ENCODE data around the gene BNIP2. TPM values are rescaled to one million over a fixed set of nuclear protein-coding genes. Genes with fewer than 3 reads are reported as not detected.
"Not testable (repeated sequence)": the region's sequence is repeated elsewhere in the genome, so short reads cannot be mapped to it uniquely, and the experiment has no call there.

BNIP2 gene, protein sequence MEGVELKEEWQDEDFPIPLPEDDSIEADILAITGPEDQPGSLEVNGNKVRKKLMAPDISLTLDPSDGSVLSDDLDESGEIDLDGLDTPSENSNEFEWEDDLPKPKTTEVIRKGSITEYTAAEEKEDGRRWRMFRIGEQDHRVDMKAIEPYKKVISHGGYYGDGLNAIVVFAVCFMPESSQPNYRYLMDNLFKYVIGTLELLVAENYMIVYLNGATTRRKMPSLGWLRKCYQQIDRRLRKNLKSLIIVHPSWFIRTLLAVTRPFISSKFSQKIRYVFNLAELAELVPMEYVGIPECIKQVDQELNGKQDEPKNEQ
- 100 to 1,000 TPM in 1 of 2 donors, 10 to 100 TPM in 1; 81.6 to 110 TPM for total RNA-seq
- long read RNA-seq, donor 1, full-length matches to known transcripts, result 19 of 32 reads
- long read RNA-seq, donor 1, partial matches to known transcripts, result 4 of 32 reads
- long read RNA-seq, donor 1, other reads (novel, unspliced or antisense), result 9 of 32 reads
- long read RNA-seq, donor 2, full-length matches to known transcripts, result 37 of 79 reads
- long read RNA-seq, donor 2, partial matches to known transcripts, result 21 of 79 reads
- long read RNA-seq, donor 2, other reads (novel, unspliced or antisense), result 21 of 79 reads

DNA sequence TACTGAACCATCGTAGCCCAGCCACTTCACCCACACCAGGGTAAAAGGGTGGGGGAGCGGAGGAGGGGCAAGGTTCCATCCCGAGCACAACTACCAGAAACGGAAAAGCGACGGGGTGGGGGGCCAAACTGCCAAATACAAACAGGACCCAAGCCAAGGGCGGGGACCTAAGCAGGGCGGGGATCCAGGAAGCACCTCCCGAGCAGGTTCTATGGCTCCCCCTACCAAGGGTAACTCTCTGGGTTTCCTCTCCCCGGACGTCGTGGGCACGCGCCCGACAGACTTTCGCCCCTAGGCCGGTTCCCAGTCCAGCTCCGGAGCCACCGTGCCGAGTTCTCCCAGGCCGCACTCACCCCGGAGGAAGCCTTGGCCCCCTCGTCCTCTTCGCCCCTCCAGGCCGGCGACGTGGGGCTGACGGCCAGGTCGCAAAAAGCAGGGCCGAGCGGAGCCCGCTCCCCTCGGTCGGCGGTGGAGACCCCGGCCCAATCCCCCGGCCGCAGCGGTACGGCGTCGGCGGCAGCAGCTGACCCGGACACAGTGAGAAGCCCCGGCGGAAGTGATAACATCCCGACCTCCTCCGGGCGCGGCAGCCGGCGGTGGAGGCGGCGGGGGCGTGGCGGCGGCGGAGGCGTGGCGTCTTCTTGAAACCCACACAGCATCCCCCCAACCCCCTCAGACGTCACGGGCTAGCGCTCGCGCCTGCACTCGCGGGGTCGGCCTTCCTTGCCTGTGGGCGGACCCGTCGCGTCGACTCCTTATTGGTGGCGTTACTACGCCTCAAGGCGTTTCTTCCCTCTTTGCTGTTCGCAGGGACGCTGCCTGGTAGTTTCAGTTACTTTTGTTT lies at the start of gene BNIP2:
BNIP2 (minus strand) TSS at position 539 of the 844 bp plus-strand sequence. CDS start 6,863 bp downstream, outside the sequence.
- intact Hi-C loops (cut with DNase I), result no loop called here
- DNase-seq (ENCODE audit: low spot score), result peak; percentile 100

DNA sequence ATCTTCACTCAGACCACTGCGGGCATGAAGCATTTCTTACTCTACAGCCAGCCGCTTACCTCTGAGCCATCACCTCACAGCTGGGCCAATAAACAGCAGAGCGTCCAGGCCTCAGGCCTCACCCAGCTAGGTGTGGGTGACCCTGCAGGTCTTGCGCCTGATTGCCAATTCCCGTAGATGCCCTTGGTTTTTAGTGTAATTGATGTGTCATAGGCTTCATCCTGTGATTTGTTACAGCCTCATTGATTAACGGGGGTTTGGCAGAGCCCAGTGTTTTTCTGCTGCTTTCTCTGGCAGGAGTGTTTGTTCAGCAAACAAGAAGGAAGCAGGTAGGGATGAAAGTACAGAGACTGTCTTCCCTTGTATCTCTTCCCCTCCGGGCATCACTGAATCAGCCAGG lies 49.6 kb upstream of the BNIP2 start:
- intact Hi-C loops (cut with DNase I), result no loop called here
- DNase-seq (ENCODE audit: low spot score), result no peak

DNA sequence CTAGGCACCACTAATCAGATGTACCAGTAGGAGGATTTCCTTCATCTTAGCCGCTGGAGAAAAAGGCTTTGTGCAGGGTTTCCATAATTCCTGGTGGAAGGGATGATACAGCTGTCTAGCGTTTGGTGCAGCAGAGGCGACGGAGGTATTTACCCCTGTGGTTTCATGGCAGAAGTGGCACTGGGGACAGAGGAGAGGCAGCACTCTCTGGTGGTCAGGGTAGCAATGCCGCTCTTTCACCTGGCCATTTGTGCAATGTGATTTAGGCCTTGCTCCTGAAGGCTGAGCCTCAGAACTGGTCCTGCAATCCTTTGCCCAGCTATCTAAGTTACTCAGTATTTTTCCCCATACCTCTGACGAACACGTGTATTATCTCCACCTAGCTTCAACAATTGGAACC lies 47.1 kb upstream of the BNIP2 start:
- no peak for DNase-seq (ENCODE audit: low spot score)

DNA sequence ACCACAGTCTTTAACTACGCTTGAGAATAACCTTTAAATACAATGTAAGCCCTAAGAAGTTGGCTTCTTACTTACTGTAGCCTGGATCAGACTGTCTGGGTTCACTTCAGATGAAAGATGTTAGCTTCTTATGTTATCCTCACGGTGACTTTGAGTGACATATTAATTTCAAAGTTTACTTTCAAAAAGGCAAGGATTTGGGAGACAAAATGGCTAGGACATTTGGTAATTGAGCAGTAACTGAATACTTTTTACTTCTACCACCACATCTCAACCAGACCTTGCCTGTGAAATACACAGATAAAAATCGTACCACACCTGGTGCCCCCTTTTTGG lies 36.0 kb upstream of the BNIP2 start:
- DNase-seq (ENCODE audit: low spot score), result no peak
- intact Hi-C loops (cut with DNase I), result no loop called here

More for the DNA sequence above, 47.1 kb upstream of the BNIP2 start:
- intact Hi-C loops (cut with DNase I), result no loop called here

DNA sequence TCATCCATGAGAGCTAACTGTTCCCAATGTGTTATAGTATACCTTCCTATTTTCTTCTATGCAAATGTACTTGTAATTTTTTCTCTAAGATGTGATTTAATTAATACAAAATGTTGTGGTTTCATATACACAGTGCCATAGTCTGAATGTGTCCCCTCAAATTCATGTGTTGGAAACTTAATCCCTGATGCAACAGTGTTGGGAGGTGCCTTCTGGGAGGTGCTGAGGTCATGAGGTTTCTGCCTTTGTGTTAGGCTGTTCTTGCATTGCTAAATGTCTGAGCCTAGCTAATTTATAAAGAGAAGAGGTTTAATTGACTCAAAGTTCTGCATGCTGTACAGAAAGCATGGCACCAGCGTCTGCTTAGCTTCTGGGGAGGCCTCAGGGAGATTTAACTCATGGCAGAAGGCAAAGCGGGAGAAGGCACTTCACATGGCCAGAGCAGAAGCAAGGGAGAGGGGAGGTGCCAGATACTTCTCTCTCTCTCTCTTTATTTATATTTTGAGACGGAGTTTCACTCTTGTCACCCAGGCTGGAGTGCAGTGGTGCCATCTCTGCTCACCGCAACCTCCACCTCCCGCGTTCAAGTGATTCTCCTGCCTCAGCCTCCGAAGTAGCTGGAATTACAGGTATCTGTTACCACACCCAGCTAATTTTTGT lies 34.7 kb upstream of the BNIP2 start:
- intact Hi-C loops (cut with DNase I), result no loop called here
- no peak for DNase-seq (ENCODE audit: low spot score)

DNA sequence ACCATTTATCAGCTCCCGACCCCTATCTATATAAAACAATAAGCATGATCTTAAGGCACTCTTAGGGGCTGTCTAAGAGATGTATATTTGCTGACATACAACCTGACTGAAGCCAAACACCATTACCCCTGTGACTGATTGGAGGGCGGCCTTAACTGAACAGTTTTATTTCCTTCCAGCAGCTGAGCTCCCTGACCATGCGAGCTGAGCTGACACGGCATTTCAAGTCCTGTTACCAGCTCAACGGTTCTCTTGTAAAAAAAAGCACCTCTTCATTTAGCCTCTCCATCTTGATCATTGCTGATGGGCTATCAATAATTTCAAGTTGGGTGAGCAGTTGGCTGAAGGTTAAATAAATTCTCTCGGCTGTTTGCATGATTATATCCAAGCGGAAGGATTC lies 33.4 kb upstream of the BNIP2 start:
- intact Hi-C loops (cut with DNase I), result no loop called here
- no peak for DNase-seq (ENCODE audit: low spot score)

DNA sequence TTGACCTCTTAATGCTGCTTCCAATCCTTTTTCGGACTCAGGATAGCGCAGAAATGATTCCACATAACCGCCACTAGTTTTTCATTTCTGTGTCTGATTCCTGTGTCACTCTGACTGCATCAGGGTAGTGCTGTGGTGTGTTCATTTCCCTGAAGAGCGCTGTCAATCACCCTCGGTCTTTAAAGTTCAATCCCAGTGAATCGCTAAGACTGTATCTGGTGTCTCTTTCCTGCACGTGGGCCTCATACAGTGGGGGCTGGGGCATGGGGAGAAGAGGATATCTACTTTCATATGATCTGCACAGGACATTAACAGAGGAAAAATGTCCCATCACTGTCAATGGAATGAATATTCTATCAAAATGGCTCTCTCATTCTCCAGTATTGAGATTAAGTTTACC lies 32.9 kb upstream of the BNIP2 start:
- no peak for DNase-seq (ENCODE audit: low spot score)
- intact Hi-C loops (cut with DNase I), result no loop called here

DNA sequence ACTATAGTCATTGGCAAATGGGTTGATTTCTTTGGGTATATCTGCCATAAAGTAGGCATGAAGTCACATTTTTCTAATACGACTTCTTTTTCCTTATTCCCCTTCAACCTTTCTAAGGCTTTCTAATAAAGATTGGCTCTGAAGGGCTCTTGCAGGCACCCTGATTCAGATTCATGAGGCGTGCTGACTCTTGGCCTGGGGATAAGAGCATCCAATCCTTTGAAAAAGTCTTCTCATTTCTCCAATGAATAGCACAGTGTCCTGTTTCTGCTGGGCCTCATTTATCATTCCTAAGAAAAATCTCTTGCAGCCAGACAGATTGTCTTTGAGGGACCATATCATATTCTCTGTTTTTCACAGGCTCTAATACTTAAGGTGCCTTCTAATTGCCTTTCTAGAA lies 32.3 kb upstream of the BNIP2 start:
- intact Hi-C loops (cut with DNase I), result no loop called here
- DNase-seq (ENCODE audit: low spot score), result no peak

DNA sequence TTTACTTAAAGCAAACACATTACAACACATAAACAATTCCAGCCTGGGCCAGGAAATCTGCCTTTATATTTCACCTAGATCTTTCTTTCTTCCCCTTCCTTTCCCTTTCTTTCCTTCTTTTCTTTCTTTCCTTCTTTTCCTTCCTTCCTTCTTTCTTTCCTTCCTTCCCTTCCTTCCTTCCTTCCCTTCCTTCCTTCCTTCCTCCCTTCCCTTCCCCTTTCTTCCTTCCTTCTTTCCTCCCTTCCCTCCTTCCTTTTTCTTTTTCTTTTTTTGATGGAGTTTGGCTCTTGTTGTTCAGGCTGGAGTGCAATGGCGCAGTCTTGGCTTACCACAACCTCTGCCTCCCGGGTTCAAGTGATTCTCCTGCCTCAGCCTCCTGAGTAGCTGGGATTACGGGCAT lies 24.1 kb upstream of the BNIP2 start:
- intact Hi-C loops (cut with DNase I), result loop anchor here in 1 of 2 donors (5.0 kb wide), 1 partner anchor 144 kb away; no protein-coding TSS in a partner anchor
- DNase-seq (ENCODE audit: low spot score), result no peak

DNA sequence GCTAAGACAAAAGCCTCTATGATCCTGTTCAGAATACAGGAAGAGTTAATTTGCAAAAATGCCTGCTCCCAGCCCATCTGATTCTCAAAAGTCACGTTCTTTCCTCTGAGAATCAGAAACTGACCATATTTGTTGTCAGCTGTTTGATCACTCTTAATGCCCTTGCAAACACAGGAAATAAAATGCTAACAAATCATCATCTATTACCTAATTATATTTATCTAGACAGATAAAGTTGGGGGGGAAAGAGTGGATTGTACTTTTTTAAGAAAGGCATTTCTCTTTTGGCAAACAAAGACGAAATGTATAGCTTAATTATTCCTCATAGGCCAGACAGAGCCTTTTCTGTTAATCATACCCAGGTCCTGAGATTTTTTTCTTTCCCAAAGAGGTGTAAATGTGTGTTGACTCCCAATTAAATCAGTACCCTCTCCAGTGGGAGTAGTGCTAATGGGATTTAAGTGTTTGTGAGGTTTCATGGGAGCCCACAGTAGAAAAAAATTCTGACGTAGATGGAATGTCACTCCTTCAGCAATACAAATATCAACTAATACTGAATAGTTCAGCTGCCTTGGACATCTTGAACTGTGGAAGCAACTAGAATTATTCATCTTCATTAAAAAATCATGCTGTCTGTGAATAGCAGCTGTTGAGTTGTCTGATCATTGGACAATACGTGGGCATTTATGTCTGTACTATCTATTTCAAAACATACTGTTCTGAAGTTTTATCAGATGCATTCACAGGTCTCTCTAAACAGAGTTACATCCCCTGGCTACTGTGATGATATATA lies 22.5 kb upstream of the BNIP2 start:
- no peak for DNase-seq (ENCODE audit: low spot score)
- intact Hi-C loops (cut with DNase I), result loop anchor here in 1 of 2 donors (5.0 kb wide), 1 partner anchor 146 kb away; no protein-coding TSS in a partner anchor

DNA sequence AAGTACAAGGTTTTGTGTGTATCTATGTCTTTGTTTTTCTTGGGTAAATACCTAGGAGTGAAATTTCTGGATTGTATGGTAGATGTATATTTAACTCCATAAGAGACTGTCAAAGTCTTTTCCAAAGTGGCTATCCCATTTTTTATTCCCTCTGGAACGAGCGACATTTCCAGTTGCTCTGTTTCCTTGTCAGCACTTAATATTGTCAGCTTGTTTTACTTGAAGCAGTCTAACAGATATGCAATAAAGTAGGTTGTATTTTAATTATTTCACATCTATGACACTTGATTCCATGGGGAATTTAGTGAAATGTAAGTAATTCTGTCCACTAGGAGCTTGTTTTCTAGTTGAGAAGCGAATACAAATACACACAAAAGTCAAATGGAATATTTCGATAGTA lies 18.5 kb upstream of the BNIP2 start:
- no peak for DNase-seq (ENCODE audit: low spot score)
- intact Hi-C loops (cut with DNase I), result no loop called here

DNA sequence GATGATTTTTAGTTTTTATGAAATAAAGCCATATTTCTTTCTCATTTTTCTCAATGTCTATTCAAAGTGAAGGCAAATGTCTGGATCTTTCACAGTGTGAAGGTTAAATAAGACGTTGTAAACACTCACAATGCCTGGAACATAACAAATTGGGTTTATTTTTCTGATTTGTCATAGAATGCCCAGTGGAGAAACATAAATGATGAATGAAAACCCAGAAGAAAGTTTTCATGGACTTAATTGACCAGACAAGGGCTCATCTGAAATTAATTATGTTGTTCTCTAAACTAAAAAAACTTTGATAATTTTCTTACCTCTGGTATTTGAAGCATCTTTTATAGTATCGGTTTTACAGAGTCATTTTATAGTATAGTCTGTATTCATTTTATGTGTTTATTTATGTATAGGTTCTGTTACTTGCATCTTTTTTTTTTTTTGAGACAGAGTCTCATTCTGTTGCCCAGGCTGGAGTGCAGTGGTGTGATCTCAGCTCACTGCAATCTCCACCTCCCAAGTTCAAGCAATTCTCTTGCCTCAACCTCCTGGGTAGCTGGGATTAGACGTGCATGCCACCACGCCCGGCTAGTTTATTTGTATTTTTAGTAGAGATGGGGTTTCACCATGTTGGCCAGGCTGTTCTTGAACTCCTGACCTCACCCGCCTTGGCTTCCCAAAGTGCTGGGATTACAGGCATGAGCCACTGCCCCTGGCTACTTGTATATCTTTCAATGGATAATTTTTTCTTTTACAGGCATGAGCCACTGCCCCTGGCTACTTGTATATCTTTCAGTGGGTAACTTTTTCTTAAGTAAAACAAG lies 15.1 kb upstream of the BNIP2 start:
- intact Hi-C loops (cut with DNase I), result no loop called here

DNA sequence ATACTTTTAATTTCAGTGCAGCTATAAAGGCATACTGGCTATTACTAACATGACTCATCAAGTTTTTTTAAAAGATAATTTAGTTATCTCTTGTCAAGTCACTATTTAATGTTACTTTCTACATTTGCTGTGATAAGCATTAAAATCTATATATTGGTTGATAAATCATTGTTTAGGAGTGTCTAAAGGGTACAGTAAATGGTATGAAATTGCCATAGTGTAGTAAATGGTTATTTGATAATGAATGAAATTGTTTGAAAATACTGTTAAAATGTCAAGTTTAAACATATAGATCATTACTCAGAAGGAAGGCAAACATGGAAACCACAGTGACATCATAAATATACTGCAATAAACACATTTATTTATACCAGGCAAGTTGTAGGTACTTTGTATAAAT lies 13.2 kb upstream of the BNIP2 start:
- intact Hi-C loops (cut with DNase I), result no loop called here
- DNase-seq (ENCODE audit: low spot score), result no peak

More for the DNA sequence above, 15.1 kb upstream of the BNIP2 start:
- no peak for DNase-seq (ENCODE audit: low spot score)

DNA sequence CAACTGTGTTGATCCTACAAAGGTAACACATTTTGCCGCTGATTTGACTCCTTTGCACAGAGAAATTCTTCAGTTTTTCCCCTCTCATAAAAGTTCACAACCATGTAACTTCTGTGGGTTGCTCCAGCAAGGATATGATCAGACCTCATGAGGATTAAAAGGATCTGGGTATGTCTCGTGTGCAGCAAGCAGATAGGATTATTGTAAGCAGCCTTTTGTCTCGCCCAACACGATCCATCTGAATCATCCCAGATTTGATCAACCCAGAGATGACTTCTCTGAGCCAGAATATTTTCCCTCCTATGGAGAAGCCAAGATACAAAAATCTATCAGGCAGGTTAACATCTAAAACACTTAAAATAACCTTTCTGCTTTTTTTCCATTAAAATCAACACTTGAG lies 12.8 kb upstream of the BNIP2 start:
- DNase-seq (ENCODE audit: low spot score), result no peak
- intact Hi-C loops (cut with DNase I), result no loop called here

DNA sequence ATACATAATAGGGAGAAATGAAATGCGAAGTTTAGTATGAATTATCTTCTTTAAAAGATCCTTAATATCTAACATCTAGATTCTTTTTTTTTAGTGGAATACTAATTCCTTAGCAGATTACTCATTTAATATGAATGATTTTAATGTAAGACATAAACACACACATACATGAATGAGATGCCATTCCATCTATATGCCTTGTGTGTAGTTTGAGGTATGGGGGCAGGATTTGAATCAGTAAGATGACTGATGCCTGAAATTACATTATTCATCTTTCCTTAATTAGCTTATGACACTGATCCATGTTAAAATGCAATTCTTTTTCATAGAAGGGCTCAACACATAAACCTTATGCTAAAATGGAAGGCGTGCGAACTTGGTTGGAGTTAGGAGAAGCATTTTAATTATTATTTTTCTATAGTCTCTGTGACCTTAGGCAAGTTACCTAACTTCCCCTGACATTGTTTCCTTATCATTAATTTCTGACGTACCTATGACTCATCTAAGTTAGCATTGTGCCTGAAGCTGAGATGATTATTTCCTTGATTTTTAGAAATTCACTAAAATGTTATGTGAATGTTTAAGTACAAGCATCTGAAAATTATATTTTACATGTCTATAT lies 10.8 kb upstream of the BNIP2 start:
- DNase-seq (ENCODE audit: low spot score), result no peak
- intact Hi-C loops (cut with DNase I), result no loop called here

DNA sequence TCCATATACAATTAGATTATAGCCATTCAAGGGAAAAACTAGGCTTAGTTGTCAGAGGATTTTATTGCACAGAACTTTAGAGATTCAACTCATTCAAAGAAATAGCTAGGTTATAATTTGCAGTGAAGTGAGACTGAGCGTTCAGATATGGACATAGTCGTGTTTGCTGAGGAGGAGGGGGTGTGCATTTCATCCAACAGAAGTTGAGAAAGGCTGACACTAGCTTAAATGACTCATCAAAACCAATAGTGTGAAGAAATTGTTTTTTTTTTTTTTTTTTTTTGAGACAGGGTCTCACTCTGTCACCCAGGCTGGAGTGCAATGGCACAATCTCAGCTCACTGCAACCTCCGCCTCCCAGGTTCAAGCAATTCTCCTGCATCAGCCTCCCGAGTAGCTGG lies 8.9 kb upstream of the BNIP2 start:
- DNase-seq (ENCODE audit: low spot score); intact Hi-C loops (cut with DNase I): not testable (repeated sequence)

DNA sequence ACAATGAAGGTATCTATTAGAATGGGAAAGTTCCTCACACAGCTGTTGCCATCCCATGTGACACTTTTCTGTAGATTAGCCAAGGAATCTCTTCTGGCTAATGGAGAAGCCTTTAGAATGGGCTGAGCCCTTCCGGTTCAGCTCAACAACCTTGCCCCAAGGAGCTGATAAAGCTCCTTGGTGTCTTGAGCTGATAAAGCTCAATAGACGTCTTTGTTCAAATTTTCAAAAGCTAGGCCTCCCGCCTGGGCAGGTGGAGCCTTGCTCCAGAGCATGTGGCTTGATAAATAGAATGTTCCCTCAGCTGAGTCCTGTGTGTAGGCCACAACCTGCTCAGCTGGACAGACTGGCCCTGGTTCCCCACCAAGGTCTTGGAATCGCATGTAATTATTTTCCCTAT lies 7.2 kb upstream of the BNIP2 start:
- no peak for DNase-seq (ENCODE audit: low spot score)
- intact Hi-C loops (cut with DNase I), result no loop called here

DNA sequence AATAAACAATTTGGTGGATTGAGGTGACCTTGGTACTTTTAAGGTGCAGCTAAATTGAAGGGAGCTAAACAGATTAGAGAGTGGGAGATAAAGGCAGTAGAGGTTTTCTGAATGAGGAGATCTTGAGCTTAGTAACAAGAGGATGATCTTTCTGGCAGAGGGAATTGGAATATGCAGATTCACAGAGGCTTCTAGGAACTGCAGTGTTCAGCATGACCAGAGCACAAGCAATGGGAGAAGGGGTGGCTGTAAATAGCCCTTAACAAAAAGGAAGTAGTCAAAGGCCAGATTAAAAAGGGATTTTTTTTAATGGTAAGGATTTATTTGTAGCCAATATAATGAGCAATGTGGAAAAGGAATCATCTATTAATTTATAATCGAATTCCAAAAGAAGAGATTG lies 5.7 kb upstream of the BNIP2 start:
- intact Hi-C loops (cut with DNase I), result no loop called here
- DNase-seq (ENCODE audit: low spot score), result no peak

All from posterior vena cava (tissue), 2 donors.